ENCODE results near the gene LCE2A.

LCE2A gene

GRCh38 chr1:152743371-152744145 lies 45.4 kb downstream of the LCE2A start:
- DNase-seq (ENCODE audit: low read depth): no peak

DNA sequence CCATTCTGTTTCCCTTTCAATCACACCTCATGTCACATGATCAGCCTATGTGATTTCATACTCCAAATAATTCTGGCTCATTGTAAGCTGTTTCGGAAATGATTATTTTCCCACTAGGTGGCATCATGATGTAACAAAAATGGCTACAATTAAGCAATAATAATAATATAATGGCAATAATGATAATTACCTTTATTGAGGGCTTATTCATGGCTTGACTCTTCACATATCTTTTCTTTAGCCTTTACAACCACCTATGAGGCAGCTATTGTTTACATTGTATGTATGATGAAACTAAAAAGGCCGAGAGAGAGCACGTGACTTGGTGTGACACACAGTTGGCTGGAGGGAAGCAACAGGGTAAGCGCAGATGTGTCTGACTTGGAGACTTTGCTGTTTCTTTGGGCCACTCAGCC lies 47.2 kb downstream of the LCE2A start:
- peak; percentile 6 for DNase-seq (ENCODE audit: low read depth)

GRCh38 chr1:152745765-152746444 lies 47.8 kb downstream of the LCE2A start:
- no peak for DNase-seq (ENCODE audit: low read depth)

DNA sequence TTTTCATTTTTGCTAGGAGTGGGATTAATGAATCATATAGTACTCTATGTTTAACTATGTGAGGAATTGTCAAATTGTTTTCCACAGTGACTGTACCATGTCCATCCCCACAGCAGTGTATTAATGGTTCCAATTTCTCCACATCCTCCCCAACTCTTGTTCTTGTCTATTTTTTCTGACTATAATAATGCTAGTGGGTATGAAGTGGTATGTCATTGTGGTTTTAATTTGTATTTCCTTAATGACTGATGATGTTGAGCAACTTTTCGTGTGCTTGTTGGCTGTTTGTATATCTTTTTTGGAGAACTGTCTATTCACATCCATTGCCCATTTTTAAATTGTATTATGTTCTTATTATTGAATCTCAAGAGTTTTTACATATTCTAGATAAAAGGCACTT lies 49.7 kb downstream of the LCE2A start:
- no peak for DNase-seq (ENCODE audit: low read depth)

All from fibroblast of the conjunctiva (primary cell).